Rectal smooth muscle tissue (tissue), 1 donor: ENCODE results near the gene ECM2.

Experiments
- H3K27ac ChIP-seq: one replicate; pipeline ENCODE4 v1.7.0; 2013; ENCODE audit warnings: low read depth, low read length, inconsistent platforms
- H3K27me3 ChIP-seq: one replicate; pipeline ENCODE4 v1.7.0; 2013; ENCODE audit warnings: low read length; ENCODE audit not compliant: control insufficient read depth, insufficient read depth
- H3K36me3 ChIP-seq: one replicate; pipeline ENCODE4 v1.7.0; 2013; ENCODE audit warnings: low read length; ENCODE audit not compliant: control insufficient read depth, insufficient read depth
- H3K4me1 ChIP-seq: one replicate; pipeline ENCODE4 v1.7.0; 2013; ENCODE audit warnings: low read length; ENCODE audit not compliant: control insufficient read depth, insufficient read depth
- H3K4me3 ChIP-seq: one replicate; pipeline ENCODE4 v1.7.0; 2013; ENCODE audit warnings: low read length
- H3K9ac ChIP-seq: one replicate; pipeline ENCODE4 v1.7.0; 2013; ENCODE audit warnings: low read length

The ECM2 gene

GRCh38 chr9:92547356-92547755, 11.6 kb upstream of the ECM2 start:
- Histone ChIP-seq H3K36me3 (no peaks in the 10 kb centered on the region), H3K27me3 (no peaks in the 10 kb centered on the region), H3K27ac (no peak overlapping the region), H3K4me1 (no peaks in the 10 kb centered on the region), H3K9ac (no peak overlapping the region), H3K4me3 (no peak overlapping the region)

GRCh38 chr9:92545002-92545510, 9.3 kb upstream of the ECM2 start:
- H3K4me1 ChIP-seq = no peaks in the 10 kb centered on the region
- H3K27me3 ChIP-seq = no peaks in the 10 kb centered on the region

GRCh38 chr9:92543972-92544371, 8.2 kb upstream of the ECM2 start:
- no peaks in the 10 kb centered on the region for H3K4me1 ChIP-seq
- H3K9ac ChIP-seq = no peak overlapping the region
- H3K27me3 ChIP-seq = no peaks in the 10 kb centered on the region
- no peak overlapping the region for H3K4me3 ChIP-seq
- no peaks in the 10 kb centered on the region for H3K36me3 ChIP-seq
- H3K27ac ChIP-seq = no peak overlapping the region

More at GRCh38 chr9:92545002-92545510, 9.3 kb upstream of the ECM2 start:
- Histone ChIP-seq H3K4me3 (no peak overlapping the region), H3K36me3 (no peaks in the 10 kb centered on the region), H3K9ac (no peak overlapping the region), H3K27ac (no peak overlapping the region)

GRCh38 chr9:92538541-92538940, 2.8 kb upstream of the ECM2 start:
- Histone ChIP-seq H3K27ac (no peak overlapping the region), H3K9ac (no peak overlapping the region), H3K4me3 (no peak overlapping the region), H3K36me3 (no peaks in the 10 kb centered on the region), H3K4me1 (no peaks in the 10 kb centered on the region), H3K27me3 (no peaks in the 10 kb centered on the region)

GRCh38 chr9:92534674-92535073, 1.1 kb downstream of the ECM2 start:
- H3K4me1 ChIP-seq = no peaks in the 10 kb centered on the region
- no peaks in the 10 kb centered on the region for H3K36me3 ChIP-seq
- H3K27ac ChIP-seq = no peak overlapping the region
- H3K4me3 ChIP-seq = no peak overlapping the region
- no peak overlapping the region for H3K9ac ChIP-seq
- no peaks in the 10 kb centered on the region for H3K27me3 ChIP-seq

- Histone ChIP-seq H3K4me1 (no peaks in the 10 kb centered on the region), H3K36me3 (no peaks in the 10 kb centered on the region), H3K27ac (no peak overlapping the region), H3K27me3 (no peaks in the 10 kb centered on the region), H3K4me3 (no peak overlapping the region), H3K9ac (no peak overlapping the region)
Measured at GRCh38 chr9:92534204-92534603, 1.6 kb downstream of the ECM2 start.

- Histone ChIP-seq H3K4me3 (no peak overlapping the region), H3K4me1 (no peaks in the 10 kb centered on the region)
Measured at GRCh38 chr9:92530893-92531292, 4.9 kb downstream of the ECM2 start.

GRCh38 chr9:92529124-92529523, 6.7 kb downstream of the ECM2 start:
- H3K27ac ChIP-seq = no peak overlapping the region
- no peak overlapping the region for H3K4me3 ChIP-seq
- H3K9ac ChIP-seq = no peak overlapping the region
- H3K27me3 ChIP-seq = no peaks in the 10 kb centered on the region
- no peaks in the 10 kb centered on the region for H3K36me3 ChIP-seq
- H3K4me1 ChIP-seq = no peaks in the 10 kb centered on the region

More at GRCh38 chr9:92530893-92531292, 4.9 kb downstream of the ECM2 start:
- Histone ChIP-seq H3K27me3 (no peaks in the 10 kb centered on the region), H3K27ac (no peak overlapping the region), H3K36me3 (no peaks in the 10 kb centered on the region), H3K9ac (no peak overlapping the region)

GRCh38 chr9:92528522-92528849, 7.3 kb downstream of the ECM2 start:
- Histone ChIP-seq H3K4me3 (no peak overlapping the region), H3K27me3 (no peaks in the 10 kb centered on the region), H3K9ac (no peak overlapping the region), H3K4me1 (no peaks in the 10 kb centered on the region), H3K27ac (no peak overlapping the region), H3K36me3 (no peaks in the 10 kb centered on the region)

- H3K4me3 ChIP-seq = no peak overlapping the region
- no peak overlapping the region for H3K27ac ChIP-seq
- no peaks in the 10 kb centered on the region for H3K27me3 ChIP-seq
- no peaks in the 10 kb centered on the region for H3K36me3 ChIP-seq
- no peak overlapping the region for H3K9ac ChIP-seq
- H3K4me1 ChIP-seq = no peaks in the 10 kb centered on the region
Measured at GRCh38 chr9:92527832-92528521, 7.8 kb downstream of the ECM2 start.

- H3K36me3 ChIP-seq = no peaks in the 10 kb centered on the region
- H3K27me3 ChIP-seq = no peaks in the 10 kb centered on the region
- H3K4me3 ChIP-seq = no peak overlapping the region
- no peak overlapping the region for H3K9ac ChIP-seq
- no peaks in the 10 kb centered on the region for H3K4me1 ChIP-seq
- no peak overlapping the region for H3K27ac ChIP-seq
Measured at GRCh38 chr9:92527291-92527828, 8.4 kb downstream of the ECM2 start.

GRCh38 chr9:92525306-92525705, 10.5 kb downstream of the ECM2 start:
- no peaks in the 10 kb centered on the region for H3K4me1 ChIP-seq
- no peak overlapping the region for H3K27ac ChIP-seq
- no peaks in the 10 kb centered on the region for H3K27me3 ChIP-seq
- H3K9ac ChIP-seq = no peak overlapping the region
- no peak overlapping the region for H3K4me3 ChIP-seq
- H3K36me3 ChIP-seq = no peaks in the 10 kb centered on the region

- no peak overlapping the region for H3K27ac ChIP-seq
- H3K4me3 ChIP-seq = no peak overlapping the region
- no peaks in the 10 kb centered on the region for H3K36me3 ChIP-seq
- H3K9ac ChIP-seq = no peak overlapping the region
- H3K4me1 ChIP-seq = no peaks in the 10 kb centered on the region
- no peaks in the 10 kb centered on the region for H3K27me3 ChIP-seq
Measured at GRCh38 chr9:92524881-92525280, 10.9 kb downstream of the ECM2 start.
